ENCODE data around the gene ANP32A.

The ANP32A gene

DNA sequence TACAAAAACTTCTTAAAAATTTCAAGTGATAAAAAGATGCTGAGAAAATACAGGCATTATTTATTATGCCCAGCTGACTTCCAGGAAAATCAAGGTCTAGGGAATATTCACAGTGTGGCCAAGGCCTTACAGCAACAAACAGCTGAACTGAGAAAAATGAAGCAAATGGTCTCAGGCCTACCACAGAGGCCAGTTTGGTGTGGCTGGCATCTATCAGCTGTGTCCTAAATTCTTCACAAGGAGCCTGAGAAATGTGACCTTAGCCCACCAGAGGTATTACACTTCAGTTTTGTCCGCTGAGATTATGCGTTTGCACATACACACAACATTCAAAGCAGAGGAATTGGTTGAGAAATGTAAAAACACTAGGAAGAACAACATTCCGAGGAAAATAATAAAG is 77.4 kb downstream of the ANP32A start:
- DNase-seq (ENCODE audit: low spot score) = no peak

DNA sequence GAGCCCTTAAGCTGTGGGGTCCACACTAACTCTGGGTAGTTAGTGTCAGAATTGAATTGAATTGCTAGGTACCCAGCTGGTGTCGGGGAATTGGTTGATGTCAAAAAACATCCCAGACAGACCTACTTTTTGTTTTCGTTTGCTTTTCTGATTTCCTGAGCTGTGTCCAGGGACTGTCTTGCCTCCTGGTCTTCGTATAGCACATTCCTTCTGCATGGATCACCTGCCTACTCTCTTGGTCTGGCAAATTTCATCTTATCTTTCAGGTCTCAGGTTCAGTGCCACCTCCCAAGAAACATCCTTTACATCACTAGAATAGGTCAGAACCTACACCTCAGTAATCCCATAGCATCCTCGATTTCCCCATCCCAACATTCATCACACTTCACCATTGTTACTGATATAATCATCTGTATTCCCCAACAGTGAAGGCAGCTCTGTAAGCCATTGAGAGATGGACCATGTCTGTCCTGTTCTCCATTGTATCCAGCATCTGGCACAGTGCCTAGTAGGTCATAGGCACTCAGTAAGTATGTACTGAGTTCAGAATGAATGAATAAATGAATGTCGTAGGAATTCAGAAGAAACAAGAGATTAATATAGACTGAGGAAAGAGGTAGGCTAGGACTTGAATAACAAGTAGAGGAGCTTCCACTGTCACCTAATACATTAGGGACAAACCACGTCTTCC is 81.2 kb downstream of the ANP32A start:
- no peak for DNase-seq (ENCODE audit: low spot score)

DNA sequence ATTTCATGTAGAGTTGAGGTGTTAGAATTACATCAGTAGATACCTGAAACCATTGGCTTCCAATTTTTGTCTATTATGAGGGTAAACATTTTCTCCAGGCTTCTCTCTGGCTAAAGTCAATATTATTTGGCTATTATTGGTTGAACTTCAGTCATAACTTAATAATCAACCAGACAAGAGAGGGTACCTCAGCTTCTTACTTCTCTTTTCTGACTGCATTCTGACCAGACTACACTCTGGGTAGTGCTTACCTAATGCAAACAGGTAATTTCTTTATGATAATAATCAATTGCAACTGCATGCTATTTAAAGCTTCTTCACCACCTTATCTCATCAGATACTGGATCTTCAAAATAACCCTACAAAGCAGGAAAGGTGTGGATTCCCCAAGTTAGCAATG is 85.1 kb downstream of the ANP32A start:
- no peak for DNase-seq (ENCODE audit: low spot score)

DNA sequence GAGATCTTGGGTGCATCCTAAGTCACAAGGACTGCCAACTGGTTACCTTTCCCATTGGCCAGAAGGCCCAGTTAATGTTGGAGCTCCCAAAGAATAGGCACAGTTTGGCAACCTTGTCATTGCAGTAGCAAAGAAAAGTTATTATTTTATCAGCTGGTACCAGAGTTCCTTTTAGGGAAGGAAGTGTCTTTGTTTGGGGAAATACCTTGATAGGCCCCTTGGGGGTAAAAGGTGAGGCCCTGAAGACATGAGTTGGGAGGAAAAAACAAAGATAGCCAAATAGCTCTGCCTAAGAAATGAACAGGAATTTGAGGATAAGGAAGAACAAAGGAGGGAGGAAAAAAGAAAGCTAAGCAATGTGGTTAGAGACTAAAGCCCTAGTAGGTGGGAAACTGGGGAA is 85.8 kb downstream of the ANP32A start:
- no peak for DNase-seq (ENCODE audit: low spot score)

- no peak for DNase-seq (ENCODE audit: low spot score)
These were observed 86.3 kb downstream of the ANP32A start for GRCh38 chr15:68734352-68734751.

DNA sequence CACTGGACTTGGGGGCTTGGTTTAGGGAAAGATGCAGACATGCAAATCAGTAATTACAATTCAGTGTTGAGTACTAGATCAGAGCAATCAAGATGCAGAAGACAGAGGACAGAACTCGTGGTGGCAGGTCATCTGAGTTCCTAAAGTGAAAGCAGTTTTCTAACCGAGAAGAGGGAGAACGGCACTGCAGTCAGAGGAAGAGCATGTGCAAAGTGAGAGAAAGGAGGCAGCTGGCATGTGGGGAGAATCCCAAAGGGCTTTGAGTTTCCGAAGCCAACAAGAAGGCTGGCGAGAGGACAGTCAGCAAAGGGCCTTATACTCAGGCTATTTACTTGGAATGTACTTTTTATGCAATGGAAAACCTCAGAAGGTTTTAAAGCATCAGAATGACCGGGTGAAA is 87.0 kb downstream of the ANP32A start:
- no peak for DNase-seq (ENCODE audit: low spot score)

- no peak for DNase-seq (ENCODE audit: low spot score)
These were observed 88.2 kb downstream of the ANP32A start for GRCh38 chr15:68732451-68732850.

DNA sequence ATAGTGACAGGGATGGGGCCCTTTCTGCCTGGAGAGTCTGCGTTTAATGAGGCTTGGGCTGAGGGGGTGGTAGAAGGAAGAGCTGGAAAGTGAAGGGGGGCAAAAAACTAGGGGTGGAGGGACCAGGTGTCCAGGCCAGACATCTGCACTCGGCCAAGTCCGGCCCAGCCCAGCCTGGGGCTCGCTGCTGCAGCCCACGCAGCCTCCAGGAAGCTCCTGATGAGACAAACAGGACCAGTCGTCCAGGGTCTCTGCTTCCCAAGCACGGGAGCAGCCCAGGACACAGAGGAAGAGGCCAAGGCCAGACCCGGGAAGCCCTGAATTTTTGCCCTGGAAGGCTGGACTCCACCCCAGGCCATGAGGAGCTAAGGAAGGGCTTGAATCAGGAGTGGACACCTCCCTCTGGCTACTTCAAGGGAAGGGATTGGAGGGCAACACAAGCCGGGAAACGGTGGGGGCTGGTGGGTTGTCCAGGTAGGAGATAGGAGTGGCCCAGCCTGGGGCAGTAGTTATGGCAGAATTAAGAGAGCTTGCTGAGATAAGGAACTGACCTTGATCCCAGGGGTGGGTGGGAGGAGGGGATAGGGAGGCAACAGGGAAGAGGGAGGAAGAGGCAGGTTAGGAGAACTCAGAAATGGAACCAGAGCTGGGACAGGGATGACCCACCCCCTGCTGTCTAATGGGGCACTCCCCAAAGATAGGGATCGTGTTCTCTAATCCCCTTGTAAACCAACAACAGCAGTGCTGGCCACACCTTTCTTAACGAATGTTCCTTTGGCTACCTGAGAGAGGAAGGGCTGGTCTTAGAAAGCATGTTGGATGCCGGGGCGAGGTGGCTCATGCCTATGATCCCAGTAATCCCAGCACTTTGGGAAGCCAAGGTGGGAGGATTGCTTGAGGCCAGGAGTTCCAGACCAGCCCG is 89.5 kb downstream of the ANP32A start:
- DNase-seq (ENCODE audit: low spot score) = no peak

DNA sequence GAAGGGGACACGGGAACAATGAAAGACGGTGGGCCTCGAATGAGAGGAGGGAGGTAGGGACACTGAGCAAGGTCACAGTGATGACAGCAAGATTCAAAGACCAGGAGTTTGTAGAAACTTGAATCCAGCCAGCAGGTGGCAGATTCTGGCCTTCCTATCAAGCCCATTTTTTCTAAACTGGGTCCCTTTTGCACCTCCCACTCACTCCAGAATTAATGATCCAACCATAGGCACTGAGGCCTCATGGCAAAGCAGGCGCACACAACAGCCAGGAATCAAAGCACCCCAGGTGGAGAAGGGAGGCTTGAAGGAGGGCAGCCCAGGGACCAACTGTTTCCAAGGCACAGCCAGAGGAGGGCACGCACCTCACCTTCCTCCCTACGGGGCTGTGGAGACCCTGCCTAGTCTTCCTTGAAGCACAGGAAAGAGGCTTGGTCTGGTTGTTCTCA is 90.2 kb downstream of the ANP32A start:
- DNase-seq (ENCODE audit: low spot score) = no peak

DNA sequence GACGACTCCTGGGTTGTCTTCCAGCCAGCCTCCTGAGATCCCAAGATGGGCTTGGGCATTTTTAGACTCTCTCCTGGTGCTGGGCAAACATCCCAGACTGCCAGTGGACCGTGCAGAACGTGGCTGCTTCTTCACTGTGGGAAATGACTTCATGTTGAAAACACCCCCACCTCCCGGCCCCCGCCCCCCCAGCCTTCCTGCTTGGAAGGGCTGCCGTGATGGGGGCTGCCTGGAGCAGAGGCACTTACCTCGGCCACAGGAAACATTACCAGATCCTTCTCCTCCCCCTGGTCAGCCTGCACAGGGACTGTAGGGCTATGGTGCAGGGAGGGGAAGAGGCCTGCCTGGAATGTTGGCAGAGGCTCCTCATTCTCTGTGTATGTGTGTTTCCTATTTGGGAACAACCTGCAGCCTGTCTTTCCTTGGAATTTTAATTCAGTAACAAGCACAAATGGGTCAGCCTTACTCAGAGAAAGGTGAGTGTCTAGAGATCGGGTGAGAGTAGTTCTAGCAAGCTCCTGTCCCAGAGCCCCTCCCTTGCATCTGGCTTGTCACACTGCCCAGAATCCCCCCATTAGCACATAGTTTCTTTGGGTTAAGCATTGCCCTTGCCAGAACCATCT is 90.8 kb downstream of the ANP32A start:
- DNase-seq (ENCODE audit: low spot score) = no peak
